Activated CD4-positive, alpha-beta T cell treated with anti-CD3 and anti-CD28 coated beads, Interleukin-2, amount 50 U/mL, for 24 hours (primary cell): Measurements from ENCODE around the gene SCUBE1.
"Not testable (repeated sequence)": the region's sequence is repeated elsewhere in the genome, so short reads cannot be mapped to it uniquely, and the experiment has no call there.

Experiments
- DNase-seq, 2 donors: peaks; one replicate each; pipeline ENCODE4 v3.0.0-alpha.2; 2020; ENCODE audit warnings: low read depth in 1 of 2, low spot score in 1 of 2

SCUBE1 gene

DNA sequence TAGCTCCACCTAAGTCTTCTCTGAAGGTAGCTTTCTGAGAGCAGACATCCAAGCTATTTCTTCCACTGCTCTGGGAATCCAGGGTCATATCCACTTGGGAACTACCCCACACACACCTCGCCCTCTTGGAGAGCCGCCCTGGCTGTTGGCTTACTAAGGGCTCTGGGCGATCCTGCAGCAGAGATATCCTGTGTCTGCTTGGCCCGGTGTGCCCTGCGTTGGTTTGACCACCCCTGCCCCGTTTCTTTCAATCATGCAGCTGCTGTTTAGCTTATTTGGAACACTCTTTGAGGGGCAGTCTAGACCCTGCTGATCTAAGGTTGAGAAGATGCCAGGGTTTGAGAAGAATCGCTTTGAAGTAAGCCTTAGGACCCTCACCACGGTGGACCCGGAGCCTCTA is 17.4 kb upstream of the SCUBE1 start:
- no peak for DNase-seq

DNA sequence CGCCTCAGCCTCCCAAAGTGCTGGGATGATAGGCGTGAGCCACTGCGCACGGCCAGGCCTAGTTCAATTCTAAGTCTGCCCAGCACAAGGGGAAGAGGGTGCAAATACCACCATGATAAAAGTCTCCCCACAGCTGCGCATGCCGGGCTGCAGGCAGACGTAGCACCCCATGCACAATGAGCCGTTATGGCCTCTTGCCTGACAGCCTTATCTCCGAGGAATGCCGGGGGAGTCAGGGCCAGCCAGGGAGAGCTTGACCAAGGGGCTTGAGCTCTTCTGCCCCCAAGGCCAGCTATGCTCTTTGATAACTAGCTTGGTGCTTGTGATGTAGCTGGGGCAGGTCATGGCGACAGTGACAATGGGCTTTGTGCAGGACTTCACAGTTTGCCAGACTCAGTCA is 13.7 kb upstream of the SCUBE1 start:
- DNase-seq = no peak

DNA sequence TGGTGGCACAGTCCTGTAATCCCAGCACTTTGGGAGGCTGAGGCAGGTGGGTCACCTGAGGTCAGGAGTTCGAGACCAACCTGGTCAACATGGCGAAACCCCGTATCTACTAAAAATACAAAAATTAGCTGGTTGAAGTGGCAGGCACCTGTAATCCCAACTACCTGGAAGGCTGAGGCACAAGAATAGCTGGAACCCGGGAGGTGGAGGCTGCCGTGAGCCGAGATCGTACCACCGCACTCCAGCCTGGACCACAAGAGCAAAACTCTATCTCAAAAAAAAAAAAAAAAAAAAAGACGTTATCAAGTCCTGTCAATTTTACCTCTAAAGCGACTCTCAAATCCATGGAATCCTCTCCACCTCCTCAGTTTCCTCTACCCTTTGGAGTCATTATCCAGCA is 12.5 kb upstream of the SCUBE1 start:
- not testable (repeated sequence) for DNase-seq

DNA sequence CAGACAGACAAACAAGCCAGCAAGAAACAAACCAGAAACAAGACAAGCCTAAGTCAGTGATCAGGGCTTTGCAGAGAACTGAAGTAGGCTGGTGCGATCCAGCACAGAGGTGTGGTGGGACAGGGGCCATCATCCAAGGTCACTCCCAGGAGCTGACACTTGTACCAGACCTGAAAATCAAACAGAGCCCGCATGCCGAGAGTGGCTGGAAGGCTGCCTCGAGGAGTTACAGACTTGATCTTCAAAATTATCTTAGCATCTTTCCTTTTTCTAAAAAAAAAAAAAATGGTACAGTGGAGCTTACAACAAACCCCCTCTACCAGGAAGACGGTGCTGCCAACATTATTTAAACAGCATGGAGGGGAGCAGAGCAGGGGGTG is 8.8 kb upstream of the SCUBE1 start:
- no peak for DNase-seq

DNA sequence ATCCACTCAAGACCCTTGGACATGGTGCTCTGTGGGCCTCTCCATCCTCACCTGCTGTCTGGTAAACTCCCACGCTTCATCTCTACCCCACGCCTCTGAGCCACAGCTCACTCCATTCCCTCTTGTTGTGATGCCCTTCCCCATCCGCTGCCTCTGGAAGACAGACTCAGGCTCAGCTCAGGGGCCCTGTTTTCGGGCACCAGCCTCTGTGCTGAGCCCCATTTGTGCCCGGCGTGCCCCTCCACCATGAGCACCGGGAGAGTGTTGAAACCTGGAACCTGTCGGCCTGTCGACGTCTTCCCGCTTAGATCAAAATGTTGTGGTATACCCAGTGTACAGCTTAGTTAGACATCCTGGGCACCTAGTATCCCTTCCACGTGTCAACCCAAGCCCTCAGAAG is 6.5 kb upstream of the SCUBE1 start:
- DNase-seq = no peak

DNA sequence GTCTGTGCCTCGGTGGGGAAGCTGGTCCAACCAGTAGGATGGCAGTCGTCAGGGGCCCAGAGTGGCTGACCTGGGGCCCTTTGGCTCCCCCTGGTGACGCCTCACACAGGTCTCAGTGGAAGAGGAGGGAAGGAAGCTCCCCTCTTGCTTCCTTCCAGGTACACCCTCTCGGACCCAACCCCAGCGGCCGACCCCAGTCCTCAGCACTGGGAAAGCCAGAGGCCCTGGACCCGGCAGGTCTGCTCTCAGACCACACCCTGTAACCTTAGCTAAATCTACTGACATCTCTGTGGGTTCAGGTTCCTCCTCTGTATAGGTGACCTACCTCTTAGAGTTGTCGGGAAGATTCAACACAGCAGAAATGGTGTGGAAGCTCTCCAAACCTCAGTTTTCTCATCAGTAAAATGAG is 3.4 kb upstream of the SCUBE1 start:
- DNase-seq = peak; percentile 39 to 41

DNA sequence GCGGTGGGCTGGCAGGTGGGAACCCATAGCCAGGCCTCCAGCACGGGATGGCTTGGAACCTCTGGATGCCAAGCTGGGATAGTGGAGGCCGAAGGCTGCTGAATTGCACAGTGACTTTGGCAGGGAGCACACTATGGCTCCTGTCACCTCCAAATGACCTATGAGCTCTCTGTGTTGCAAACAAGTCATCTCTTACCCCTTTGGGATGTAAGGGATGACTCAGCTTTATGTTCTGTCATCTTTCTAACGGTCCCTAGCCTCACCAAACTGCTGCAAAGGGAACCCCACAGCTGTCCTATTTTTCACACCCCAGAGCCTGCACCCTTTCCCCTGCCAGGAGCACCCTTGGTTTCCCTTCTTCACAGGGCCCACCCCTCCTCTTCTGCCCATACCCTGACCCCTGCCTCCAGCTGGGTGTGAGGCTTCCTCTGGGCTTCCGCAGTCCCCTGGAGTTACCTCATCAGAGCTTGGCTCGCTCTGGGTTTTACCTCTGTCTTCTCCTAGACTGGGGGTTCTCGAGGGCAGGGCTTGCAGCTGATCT is 2.7 kb upstream of the SCUBE1 start:
- no peak for DNase-seq

DNA sequence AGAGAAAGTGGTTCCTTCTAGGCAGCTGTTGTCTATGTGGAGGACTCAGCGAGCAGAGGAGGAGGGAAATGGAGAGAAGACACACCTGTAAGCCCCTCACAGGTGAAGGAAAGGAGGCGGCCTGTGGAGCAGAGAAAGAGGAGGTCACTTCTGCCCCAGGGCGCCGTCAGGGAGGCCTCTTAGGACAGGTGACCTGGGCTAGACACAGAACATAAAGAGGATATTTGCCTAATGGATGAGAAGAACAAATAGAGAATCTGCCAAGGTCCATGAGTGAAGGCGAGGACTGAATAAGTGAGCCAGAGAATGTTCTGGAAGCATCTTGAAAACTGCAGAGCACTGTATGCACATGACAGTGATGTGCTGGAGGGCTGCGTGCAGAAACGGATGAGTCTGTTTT is 2.2 kb upstream of the SCUBE1 start:
- no peak for DNase-seq

DNA sequence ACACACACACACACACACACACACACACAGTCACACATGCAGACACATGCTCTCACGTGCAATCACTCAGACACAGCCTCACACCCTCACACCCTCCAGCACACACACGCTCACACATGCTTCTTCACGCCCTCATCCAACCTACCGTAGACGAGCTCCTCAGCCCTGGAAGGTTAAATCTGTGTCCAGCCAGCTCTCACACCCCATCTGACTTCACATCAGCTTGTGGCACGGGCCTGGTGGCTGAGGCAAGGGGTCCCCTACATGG is 1.3 kb upstream of the SCUBE1 start:
- DNase-seq = no peak

DNA sequence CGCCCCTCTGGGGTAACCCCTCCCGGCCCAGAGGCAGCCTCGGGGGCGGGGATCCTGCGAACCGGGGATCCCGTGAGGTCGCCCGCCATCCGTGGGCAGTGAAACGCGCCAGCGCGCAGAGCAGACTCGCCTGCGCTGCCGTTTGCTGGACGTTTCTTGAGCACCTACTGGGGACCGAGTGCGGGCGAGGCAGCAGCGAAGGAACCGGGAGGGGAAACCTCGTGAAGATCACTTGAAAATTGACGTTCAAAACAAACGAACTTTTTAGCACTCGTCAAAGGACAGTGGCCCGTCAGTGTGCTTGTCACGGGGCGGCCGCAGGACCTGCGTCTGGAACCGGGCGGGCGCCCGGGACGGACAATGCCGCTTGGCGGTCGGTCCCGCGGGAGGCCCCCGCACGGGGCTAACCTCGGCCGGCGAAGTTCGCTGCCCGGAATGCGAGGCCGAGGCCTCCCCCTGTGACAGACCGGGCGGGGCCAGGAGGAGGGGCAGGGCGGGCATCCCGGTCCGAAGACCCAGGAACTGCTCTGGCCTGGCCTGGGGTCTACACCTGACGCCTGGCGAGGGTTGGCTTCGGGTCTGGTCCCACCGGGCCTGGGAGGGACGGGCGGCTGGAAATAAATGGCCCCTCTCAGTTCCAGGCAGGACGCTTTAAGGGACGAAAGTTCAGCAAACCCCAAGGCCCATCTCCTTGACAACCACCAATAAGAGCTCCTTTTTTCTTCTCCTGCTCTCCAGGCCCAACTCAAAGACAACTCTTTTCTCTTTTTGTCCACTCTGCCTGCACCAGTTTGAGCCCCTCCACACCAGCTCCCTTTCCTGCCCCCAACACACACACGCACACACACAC is 723 bp upstream of the SCUBE1 start:
- no peak for DNase-seq

DNA sequence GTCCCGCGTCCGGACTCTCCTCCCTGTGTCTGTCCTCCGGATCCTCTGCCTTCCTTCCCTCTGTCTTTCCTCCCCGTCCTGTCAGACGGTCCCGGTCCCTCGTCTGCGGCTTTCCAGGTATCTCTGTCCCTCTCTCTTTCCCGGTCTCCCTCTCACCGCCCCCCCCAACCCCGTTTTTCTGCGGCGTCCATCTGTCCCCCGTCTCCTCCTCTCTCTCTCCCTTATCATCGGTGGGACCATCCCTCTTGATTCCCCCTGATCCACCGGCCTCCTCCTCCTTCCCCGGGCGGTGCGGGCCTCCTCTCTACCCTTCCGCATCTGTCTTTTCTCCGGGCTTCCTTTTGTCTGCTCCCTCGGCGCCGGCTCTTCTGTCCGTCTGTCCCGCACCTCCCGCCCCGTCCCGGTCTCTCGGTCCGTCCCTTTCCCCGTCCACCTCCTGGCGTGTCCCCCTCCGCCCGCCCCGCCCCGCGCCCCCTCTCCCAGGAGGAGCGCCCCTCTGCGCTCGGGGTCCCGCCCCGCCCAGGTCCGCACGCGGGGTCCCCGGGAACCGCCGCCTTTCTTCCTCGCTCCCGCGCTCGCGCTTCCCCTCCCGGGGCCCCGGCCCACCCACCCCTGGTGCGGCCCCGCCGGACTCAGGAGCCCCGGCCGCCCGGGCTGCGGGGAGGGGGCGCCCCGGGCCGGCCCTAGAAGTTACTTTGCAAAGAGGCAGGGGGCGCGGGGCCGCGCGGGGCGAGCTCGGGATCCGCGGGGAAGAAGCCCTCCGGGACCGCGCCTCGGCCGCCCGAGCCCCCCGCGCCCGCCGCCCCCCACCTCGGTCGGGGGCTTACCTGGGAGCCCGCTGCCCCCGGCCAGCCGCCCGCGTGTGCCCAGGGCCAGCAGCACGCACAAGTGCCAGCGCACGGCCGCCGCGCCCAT is 568 bp downstream of the SCUBE1 start:
- DNase-seq = no peak

DNA sequence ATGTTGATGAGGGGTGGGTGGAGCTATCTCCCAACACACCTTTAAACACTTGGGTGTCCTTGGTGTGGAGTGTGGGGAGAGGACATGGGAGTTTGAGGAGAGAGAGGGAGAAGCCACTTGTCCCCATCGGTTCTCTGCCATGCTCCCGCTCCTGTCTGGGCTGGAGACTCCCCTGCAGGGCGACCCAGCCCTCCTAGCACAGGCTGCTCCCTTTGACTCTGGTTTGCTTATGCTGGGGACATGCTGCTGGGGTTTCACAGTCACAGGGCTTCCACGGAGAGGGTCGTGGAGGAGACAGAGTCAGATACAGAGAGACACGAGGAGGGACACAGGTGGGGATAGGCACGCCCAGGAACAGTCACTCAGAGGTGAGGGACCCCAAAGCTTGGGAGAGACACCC is 1.6 kb downstream of the SCUBE1 start:
- DNase-seq = no peak

DNA sequence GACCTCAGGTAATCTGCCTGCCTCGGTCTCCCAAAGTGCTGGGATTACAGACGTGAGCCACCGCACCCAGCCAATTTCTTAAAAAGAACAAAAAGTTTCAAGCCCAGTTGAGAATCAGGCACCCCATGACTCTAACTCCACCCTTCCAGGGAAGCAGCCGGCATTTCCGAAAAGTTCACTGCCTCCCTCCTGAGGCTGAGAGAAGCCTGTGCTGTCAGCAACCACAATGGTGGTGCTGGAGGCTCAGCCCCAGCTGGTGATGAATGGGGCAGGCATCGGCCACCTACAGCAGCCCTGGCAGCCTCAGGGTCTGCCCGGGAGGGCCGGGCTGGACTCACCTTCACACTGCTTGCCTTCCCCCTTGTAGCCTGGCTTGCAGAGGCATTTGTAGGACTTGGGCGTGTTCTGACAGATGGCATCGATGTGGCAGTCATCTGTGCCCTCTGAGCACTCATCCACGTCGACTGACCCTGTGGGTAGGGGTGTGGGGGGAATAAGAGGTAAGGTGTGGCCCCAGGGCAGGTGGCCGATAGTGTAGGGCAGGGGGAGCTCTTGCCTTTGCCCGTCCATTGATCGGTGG is 4.3 kb downstream of the SCUBE1 start:
- no peak for DNase-seq

DNA sequence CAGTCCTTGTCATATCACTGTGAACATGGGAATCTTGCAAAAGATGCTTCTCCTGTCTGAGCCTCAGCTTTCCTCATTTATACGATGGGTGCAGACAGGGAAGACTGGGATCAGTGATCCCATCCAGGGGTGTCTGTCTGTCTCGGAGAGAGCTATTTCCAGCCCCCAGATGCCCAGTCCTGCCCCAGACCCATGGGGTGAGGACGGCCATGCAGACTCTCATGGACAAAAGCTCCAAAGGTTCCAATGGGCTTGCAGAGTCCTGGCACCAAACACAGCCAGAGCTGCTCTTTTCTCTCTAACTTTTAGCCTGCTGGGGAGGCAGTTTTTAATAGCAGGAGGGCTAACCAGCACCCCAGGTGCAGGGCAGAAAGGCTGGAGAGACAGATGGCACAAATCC is 5.2 kb downstream of the SCUBE1 start:
- no peak for DNase-seq

DNA sequence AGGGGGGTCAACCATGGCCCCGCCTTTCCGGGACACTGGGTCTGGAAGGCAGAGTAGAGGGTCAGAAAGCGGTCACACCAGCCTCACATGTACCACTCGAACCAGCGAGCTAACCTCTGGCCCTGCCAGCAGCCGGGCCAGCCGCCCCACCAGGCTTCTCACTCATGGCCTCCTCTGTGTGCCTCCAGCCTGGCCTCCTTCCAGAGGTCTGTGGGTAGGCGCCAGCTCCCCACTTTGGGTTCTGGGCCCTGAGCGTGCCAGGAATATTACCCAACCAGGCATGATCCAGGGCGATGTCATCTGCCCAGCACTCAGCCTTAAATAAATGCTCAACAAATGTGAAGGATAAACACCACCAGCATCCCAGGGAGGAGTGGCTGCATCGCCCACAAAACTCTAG is 5.8 kb downstream of the SCUBE1 start:
- no peak for DNase-seq

DNA sequence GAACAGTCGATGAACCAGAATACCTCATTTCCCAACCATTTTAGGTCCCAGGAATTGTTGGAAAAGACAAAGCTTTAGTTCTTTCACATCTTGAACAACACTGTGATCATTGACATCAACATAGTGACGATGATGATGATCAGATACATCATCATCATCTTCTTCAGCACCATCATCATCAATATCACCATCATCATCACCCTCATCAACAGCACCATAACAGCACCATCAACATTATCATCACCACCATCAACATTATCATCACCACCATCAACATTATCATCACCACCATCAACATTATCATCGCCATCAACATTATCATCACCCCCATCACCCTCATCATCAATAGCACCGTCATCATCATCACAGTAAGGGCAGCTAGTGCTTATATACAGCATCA is 8.8 kb downstream of the SCUBE1 start:
- DNase-seq = no peak

DNA sequence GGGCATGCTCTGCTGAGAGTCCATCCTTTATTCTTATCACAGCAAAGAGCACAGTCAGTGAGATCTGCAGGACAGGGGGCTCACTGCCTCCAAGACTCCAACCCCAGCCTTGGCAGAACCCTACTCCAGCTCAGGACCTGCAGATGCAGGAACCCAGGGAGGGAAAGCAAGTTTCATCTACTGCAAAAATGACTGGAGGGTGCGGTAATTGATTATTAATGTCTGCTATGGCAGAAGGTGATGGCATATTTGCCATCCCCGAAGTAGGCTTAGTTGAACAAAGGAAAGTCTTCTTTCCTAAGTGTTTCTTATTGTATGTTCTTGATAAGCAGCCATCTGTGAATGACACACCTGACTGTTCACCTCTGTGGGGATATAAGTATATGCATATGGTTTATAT is 9.2 kb downstream of the SCUBE1 start:
- DNase-seq = no peak

DNA sequence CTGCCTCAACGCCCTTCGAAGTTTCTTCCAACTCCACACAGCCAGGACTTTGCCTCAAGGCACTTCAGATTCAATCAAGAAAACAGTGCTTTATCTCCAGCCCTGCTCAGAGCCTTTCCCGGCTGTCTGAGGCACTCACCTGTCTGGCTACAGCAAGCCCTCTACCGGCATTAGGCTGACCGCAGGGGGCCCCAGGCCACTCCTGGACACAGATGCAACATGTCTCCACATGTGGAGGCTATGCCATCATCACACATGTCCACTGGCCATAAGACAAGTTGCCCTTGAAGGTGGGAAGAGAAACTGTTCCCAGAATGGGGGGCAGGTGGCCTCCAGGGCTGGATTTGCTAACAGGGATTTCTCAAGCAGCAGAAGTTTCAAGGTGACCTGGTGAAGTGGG is 10.0 kb downstream of the SCUBE1 start:
- DNase-seq = no peak

DNA sequence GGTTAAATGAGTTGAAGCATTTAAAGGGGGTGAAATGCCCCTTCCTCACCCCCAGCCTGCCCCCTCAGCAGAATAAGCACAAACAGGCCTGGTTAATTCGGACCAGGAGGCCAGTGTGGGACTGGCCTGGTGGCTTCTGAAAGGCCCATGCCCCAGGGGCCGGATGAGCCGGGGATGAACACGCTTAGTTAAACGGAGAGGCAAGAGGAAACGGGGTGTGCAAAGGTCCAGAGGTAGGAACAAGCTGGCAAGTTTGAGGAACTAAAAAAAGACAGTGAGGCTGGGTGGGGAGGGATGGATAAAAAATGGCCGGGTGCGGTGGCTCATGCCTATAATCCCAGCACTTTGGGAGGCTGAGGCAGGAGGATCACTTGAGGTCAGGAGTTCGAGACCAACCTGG is 11.5 kb downstream of the SCUBE1 start:
- no peak for DNase-seq

DNA sequence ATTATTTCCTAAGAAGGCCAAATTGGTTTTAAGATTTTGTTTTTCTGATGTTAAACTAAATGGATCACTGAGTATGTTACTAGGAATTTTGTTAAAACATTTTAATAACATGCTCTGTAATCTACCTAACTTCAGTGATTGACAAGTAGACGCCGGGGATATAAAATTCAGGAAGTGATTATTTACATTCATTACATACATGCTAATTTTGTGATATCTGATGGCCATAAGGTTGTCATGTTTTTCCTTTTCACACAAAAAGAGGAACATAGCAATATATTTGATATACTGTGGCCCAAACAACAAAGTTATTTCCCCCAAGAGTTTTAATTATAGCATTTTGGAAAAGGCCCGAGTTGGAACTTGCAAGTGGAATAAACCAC is 12.1 kb downstream of the SCUBE1 start:
- DNase-seq = no peak

DNA sequence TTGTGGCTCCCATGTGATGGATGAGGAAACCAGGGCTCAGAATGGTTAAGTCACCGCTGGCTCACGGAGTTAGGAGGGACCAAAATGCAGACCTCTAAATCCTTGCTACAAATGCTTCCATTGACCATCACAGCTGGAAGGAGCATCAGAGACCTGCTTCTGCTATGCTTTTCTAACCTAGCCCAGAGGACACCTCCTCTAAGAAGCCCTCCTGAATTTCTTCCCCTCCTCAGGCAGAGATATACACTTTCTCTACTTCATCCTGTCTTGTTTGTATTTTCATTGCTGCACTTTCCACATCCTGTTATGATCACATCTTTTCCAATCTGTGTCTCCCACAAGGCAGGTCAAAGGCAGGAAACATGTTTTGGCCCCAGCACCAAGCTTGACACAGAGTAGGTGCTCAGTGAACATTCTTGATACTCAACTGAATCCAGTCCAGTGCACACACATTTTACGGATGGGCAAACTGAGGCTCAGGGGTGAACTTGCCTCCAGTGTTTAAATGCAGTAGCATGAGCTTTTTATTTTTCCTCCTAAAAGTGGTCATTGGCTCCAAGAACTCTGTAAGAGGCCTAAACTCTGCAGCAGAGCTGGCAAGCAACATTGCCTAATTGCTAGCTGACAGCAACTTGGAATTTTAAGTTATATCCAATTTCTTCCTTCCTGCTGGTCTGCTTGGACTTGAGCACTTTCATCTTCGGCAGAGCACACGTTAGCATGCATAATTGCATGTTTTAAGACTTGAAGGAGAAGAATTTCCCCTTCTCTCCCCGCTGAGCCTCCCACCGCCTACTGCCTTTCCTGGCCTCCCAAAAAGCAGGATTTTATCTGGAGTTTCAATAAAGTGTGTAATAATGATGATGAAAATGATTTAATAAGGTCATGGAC is 12.7 kb downstream of the SCUBE1 start:
- no peak for DNase-seq
